GM23338 (cell line): Measurements from ENCODE around the gene RHEX.

Experiments
- EZH2 ChIP-seq: fragments of 200-600 bp; sonication (generic); IDR thresholded peaks from one replicate; pipeline ENCODE4 v1.8.0; 2017; ENCODE audit warnings: antibody characterized with exemption, mild to moderate bottlenecking, low read depth; ENCODE audit not compliant: unreplicated experiment
- POLR2AphosphoS5 ChIP-seq: IDR thresholded peaks from 2 replicates; pipeline ENCODE4 v1.6.1; 2016; ENCODE audit warnings: antibody characterized with exemption, low read depth
- TF ChIP-seq, protein P1 (sequence below), 2 experiments: fragments of 200-600 bp in 1 of 2; sonication (generic) in 1 of 2; conservative IDR thresholded peaks; 2 replicates each; pipeline versions ENCODE4 v1.5.1 to v1.6.1; 2016 to 2017; ENCODE audit warnings: antibody characterized with exemption in 2 of 2, low read depth in 2 of 2, mild to moderate bottlenecking in 2 of 2, moderate library complexity in 1 of 2

DNA sequence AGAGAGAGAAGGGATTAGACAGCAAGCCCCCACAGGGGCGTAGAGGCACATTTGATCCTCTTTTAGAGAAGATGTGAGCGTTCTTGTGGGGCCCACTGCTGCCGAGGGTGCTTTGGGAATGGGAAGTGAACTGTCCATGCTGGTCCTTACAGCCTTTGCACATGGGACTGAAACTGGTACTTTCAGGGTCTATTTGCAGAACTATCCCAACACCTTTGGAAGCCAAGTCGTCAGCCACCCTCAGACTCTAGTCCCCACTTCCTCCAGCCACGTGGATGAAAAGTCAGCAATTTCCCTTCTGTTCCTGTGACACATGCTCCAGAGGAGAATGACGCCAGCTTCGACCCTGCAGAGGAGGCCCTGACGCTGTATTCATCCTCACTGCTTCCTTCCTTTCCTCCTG, 47.2 kb upstream of the RHEX start:
- TF ChIP-seq, protein P1, sequence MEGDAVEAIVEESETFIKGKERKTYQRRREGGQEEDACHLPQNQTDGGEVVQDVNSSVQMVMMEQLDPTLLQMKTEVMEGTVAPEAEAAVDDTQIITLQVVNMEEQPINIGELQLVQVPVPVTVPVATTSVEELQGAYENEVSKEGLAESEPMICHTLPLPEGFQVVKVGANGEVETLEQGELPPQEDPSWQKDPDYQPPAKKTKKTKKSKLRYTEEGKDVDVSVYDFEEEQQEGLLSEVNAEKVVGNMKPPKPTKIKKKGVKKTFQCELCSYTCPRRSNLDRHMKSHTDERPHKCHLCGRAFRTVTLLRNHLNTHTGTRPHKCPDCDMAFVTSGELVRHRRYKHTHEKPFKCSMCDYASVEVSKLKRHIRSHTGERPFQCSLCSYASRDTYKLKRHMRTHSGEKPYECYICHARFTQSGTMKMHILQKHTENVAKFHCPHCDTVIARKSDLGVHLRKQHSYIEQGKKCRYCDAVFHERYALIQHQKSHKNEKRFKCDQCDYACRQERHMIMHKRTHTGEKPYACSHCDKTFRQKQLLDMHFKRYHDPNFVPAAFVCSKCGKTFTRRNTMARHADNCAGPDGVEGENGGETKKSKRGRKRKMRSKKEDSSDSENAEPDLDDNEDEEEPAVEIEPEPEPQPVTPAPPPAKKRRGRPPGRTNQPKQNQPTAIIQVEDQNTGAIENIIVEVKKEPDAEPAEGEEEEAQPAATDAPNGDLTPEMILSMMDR (conservative IDR thresholded peaks at IDR 0.05; ENCODE audit: low read depth in 2 of 2), result no peak
- TF ChIP-seq POLR2AphosphoS5 (no peak), EZH2 (no peak)
